Measurements from ENCODE around the gene TCF19.
"Not testable (repeated sequence)": the region's sequence is repeated elsewhere in the genome, so short reads cannot be mapped to it uniquely, and the experiment has no call there.

Gene TCF19

DNA sequence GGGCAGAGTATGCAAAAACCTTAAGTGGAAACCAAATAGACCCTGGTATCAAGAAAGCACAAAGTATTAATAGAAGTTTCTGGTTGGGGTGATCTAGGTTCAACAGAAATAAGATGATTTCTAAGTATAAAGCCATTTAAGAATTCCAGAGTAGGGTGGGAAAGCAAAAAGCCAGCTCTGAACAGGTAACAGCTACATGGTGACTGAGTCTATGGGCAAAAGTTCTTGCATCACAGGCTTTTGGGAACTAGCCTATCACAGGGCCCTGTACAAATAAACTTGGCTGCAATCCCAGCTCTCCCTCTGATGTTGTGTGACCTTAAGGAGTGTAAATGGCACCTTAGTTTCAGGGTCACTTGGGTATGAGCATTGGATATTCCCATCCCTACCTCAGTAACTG is 5.5 kb downstream of the TCF19 start:
- no peak for FAIRE-seq

DNA sequence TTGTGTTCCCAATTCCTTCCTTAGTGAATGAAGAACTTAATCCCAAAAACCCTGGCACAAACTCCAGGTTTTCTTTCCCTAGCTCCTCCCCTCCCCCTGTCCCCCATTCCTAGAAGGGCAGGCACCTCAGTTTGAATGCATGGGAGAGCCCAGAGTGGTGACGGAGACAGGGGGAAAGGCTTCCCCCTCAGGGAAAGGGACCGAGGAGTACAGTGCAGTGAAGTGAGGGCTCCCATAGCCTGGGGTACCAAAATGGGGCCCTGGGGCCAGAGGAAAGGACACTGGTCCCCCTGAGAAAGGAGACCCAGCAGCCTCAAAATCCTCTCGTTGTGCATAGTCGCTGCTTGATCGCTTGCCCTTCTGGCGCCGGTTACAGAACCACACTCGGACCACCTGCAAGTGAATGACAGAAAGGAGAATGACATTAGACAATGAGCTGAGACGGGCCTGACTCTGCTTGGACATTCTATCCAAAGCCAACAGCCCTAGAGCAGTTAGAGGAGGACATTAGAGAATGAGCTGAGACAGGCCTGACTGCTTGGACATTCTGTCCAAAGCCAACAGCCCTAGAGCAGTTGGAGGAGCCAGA is 6.2 kb downstream of the TCF19 start:
- not testable (repeated sequence) for FAIRE-seq

DNA sequence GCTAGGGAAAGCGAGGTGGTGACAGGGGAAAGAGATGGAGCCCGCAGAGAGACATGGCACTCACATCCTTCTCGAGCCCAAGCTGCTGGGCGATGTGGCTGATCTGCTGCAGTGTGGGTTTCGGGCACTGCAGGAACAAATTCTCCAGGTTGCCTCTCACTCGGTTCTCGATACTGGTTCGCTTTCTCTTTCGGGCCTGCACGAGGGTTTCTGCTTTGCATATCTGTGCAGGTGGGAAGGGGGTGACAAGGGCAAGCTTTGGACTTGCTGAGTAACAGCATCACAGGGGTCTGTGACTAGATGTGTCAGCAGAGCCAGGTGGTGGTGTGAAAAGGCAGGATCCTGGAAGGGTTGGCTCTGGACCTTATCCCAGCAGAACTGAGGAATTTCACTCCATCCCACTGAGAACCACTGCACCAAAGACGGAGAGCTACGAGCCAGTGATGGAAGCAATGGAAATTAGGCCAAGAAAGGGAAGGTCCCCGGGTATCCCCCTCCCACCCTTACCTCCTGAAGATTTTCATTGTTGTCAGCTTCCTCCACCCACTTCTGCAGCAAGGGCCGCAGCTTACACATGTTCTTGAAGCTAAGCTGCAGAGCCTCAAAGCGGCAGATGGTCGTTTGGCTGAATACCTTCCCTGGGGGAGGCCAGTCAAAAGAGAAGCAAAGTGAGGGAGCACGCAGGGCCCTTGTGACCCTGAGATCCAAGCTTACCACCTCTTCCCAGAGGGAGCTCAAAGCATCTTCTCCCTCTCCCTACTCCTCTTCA is 6.9 kb downstream of the TCF19 start:
- FAIRE-seq, result not testable (repeated sequence)

DNA sequence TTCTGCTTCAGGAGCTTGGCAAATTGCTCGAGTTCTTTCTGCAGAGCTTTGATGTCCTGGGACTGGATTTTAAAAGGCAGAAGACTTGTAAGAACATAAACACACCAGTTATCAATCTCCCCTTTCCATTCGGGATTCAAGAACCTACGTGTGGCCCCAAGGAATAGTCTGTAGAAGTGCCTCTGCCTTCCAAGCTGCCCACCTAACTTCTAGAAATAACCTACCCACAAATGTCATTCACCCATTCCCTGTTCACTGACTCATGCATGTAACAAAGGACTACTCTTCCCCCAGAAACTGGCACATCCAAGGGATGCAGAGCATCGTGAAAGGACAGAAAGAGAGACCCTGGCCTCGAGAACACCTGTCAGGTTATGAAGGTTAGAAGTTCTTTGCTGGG is 7.6 kb downstream of the TCF19 start:
- FAIRE-seq, result no peak

DNA sequence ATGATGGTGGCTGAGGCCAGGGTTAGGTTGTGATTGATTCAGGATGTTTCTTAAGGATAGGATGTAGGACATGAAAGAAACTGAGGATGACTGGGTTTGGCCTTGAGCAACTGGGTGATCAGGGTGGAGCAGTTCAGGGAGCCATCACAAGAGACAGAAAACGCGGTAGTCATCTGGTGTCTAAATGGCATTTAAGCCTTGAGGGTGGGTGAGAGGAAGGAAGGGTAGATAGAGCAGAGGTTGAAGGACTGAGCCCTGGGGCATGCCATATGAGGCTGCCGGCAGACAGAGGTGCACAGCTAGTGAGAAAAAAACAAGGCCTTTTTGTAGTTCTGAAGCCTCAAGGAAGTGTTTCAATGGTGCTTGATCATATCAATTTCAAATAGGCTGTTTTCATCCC is 10.2 kb downstream of the TCF19 start:
- no peak for FAIRE-seq

DNA sequence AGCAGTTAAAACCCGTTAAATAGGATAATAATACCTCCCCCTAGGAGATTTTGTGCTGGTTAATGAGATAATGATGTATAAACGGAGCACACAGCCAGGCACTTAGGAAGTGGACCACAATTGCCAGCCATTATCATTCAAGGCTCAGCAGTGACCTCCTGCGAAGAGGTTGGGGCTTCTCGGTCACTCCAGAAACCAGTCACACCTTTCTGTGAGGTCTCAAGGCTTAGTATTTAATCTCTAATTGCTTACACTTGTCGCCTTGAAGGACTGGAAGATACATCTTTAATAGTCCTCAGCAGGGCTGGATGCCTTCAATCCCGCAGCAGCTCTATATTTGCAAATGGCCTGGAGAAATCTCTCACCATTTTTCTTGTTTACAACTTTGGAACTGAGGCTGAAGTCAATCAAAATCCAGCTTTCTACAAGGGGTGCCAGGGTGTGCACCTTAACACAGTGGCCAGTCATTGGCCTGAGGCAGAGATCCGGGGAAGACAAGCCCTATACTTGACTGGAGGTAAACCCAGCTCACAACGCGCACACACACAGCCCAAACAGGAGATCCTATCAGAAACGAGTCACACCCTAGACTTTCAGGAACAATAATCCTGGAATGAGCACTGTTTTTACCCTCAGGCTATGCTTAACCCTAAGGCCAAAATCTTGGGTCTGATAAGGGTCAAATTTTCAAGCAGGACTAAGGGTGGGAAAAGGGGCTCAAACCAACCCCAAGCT is 10.9 kb downstream of the TCF19 start:
- no peak for FAIRE-seq

DNA sequence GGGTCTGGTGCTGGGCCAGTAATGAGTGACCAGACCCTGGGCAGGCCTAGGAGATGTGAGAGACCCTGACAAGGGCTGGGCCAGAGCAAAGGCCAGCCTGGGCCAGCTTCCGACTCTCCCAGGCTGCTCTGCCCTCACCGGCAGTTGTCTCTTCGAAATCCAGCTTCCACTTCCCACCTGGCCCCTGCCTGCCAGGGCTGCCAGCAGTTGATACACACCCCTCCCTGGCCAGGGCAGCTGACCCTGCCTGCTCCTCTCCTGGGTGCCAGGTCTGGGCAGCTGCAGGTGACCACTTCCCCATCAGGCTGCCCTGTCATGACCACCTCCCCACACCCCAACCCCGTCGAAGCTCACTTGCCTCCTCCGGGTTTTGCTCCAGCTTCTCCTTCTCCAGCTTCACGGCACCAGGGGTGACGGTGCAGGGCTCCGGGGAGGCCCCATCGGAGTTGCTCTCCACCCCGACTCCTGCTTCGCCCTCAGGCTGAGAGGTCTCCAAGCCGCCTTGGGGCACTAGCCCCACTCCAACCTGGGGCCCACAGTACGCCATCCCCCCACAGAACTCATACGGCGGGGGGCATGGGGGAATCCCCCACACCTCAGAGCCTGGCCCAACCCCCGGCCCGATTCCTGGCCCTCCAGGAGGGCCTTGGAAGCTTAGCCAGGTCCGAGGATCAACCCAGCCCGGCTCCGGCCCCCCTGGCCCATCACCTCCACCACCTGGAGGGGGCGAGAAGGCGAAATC is 11.6 kb downstream of the TCF19 start:
- not testable (repeated sequence) for FAIRE-seq

DNA sequence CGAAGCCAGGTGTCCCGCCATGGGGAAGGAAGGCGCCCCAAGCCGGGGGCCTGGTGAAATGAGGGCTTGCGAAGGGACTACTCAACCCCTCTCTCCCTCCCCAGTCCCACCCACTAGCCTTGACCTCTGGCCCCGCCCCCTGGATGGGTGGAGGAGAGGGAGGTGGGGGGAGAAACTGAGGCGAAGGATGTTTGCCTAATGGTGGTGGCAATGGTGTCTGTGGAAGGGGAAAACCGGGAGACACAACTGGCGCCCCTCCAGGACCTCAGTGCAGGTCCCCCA is 12.2 kb downstream of the TCF19 start, which contains the start of gene POU5F1:
Gene POU5F1 (minus strand): TSS at position 83 of the 282 bp plus-strand sequence. CDS start 62 bp downstream, at position 21.
- FAIRE-seq, result no peak

DNA sequence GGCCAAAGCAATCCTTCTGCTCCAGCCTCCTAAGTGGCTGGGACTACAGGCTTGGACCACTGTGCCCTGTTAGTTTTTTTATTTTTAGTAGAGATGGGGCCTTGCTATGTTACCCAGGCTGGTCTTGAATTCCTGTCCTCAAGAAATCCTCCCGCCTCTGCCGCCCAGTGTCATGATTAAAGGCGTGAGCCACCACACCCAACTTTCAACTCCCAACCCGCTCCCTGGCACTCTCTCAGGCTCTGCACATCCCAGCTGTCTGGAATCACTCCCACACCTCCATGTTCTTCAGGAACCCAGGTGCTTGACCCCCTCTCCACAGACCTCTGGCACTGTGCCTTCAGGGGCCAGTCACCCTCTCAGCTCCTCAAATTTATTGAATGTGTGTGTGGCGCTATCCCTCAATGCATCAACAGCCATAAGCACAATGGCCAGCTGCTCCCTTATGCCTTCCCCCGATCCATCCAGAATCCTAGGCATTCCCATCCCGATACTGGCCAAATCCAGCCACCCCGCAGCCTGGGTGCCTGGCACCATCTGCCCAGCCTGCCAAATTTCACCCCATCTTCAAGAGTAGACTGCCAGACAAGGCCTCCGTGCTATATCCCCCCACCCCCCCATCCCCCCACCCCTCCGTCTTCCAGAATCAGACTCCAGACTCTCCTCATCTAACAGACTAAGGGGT is 12.7 kb downstream of the TCF19 start:
- FAIRE-seq, result no peak

DNA sequence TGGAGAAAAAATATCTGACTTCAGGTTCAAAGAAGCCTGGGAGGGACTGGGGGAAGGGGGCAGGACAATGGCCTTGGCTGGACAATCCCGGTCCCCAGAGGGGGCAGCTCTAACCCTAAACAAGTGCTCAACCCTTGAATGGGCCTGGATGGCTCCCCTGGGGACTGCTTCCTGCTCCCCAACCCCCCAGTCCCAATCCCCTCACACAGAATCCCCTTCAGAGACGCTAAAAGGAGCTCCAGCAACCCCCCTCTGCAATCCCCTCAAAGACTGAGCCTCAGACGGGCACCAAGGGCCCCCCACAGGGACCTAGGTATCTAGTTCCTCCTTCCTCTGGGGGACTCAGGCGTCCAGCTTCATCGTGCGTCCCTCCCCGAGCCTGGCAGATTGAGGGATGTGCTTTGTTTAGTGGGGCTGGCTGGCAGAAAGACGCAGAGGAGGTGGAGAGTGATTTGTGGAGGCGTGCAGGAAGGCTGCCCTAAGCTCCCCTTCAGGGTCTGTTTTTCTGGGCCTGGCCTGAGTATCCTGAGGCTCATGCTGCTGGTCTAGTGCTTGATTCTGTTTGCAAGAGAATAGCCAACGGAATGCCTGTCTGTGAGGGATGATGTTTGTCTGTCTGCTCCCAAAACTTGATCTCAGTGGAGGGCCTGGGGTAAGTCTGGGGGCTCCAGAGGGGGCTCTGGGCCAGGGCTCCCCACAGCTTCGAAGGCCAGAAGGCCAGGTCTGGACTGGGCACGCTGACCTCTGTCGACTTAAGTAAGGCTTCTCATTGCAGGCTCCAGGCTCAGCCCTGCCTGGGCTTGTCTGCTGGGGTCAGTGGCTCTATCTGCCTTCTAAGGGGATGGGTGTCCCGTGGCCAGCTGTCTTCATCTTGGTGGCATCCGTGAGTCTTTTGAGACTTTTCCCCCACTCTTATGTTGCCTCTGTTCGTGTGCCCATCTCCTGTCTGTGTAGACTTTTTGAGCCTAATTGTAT is 13.8 kb downstream of the TCF19 start:
- FAIRE-seq, result no peak

DNA sequence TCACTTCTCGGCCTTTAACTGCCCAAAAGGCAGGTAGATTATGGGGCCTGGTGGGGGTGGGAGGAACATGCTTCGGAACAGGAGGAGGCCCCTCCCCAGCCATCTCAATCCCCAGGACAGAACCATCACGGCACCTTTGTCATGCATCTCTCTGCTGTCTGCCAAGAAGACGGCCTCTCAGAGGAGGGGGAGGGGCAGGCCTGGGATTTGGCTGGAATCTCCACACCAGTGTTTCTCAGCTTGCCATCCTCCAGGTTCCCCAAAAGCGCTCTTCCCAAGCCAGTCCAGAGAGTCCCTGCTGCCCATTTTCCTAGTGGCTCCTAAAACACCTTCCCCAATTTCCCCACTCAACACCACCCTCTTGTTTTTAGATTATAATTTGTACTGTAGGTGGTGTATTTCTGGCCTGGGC is 14.6 kb downstream of the TCF19 start:
- no peak for FAIRE-seq

DNA sequence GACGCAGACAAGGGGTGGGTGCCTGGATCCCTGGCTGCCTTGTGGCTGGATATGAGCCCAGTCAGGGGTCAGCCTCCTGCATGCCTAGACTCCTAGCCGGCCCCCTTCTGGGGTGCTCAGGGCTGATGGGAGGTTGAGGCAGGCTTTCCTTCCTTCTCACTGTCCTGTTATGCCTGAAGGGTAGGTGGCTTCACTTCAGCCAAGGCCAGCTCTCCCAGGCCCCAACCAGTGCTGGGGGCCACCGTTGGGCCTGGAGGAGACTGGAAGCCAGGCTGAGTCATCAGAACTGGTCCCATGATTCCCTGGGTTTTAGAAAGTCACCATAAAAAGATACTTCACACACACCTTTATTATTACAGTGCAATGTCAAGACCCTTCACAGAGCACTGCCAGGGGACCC is 15.0 kb downstream of the TCF19 start:
- FAIRE-seq, result no peak

DNA sequence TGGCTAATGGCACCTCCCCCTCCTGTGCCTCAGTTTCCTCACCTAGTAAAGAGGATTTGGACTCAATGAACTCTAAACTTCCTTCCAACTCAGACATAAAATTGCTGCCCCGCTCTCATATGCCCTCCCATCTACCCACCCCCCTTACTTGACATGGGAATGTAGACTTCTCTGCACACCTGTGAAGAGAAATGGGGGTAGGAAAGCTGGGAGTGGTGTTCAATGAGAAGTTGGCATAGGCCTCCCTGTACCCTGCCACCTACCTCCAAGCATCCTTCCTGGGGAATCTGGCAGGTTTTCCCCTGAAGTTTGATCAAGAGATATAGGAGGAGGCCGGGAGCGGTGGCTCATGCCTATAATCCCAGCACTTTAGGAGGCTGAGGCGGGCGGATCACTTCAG is 16.0 kb downstream of the TCF19 start:
- FAIRE-seq, result no peak

DNA sequence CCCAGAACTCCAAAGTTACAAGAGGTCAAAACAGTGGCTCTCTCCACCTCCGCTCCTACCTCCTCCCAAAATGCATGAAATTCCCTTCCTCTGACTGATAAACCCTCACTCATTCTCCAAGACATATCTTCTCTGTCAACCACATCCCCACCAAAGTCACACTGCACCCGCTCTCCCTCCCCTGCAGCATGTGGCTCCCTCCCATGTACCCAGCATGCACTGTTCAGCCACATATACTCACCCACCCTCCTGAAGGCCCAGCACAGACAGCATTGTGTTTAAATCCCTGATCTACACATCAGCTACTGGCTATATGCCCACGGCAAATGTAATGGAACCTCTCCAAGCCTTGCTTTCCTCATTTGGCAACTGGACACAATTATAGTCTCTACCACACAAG is 17.6 kb downstream of the TCF19 start:
- no peak for FAIRE-seq

DNA sequence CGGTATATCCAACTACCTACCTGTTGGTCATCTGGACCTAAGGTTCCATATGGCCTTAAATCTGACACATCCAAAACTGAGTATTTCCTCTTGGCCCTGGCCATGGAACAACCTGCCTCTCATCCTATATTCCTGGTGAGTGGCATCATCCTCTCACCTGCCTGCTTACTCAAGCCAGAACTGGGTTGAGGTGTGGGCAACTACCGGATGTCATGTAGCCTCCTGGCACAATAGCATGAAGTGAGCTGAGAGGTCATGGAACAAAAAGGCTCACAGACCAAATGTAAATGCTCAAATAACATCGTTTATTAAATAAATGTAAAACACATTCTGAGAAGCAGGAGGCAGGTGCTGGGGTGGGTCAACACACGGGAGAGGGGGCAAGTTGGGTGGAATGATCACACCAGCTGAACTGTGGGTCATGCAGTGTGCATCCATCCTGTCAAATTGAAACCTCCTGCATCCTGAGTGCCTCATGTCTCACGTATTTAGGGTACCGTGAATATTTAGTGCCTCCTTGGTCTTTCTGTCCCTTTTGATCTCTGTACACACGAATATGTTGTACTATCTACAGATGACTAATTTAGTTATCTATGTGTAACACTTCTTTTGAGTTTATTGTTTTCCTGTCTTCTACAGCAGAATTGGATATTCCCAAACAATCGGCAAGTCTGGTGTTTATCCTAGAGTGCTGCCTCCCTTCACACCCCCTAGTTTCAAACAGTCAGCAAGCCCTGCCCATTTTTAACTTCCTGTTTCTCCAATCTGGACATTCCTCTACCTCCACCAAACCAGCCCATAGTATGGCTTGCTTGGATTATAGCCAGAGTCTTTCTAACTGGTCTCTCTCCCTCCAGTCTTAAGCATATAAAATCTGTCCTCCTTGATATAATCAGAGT is 20.0 kb downstream of the TCF19 start:
- FAIRE-seq, result no peak

DNA sequence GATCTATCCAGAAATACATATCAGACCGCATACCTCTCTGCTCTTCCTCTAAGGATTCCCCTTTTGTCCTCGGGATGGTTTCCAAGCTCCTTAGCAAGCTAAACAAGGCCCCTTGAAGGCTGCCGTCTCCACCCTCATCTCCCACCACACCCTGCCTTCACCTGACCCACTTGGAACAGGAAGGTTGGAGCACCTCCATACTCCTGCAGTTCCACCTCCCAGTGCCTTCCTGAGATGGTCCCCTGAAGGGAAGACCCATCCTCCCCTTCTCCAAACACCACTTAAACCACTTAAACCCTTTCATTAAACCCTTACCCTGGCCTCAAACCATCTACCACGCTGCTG is 20.6 kb downstream of the TCF19 start:
- FAIRE-seq, result no peak

DNA sequence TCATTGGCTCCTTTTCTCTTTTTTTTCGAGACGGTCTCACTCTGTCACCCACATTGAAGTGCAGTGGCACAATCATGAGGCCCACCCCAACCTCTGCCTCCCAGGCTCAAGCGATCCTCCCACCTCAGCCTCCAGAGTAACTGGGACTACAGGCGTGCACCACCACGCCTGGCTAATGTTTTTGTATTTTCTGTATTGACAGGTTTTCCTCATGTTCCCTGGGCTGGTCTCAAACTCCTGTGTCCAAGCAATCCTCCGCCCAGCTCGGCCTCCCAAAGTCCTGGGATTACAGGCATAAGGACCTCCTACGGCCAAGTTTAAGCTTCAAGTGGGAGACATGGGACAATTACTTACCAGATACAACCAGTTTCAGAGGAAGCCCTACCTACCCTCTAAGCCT is 21.5 kb downstream of the TCF19 start:
- FAIRE-seq, result no peak

DNA sequence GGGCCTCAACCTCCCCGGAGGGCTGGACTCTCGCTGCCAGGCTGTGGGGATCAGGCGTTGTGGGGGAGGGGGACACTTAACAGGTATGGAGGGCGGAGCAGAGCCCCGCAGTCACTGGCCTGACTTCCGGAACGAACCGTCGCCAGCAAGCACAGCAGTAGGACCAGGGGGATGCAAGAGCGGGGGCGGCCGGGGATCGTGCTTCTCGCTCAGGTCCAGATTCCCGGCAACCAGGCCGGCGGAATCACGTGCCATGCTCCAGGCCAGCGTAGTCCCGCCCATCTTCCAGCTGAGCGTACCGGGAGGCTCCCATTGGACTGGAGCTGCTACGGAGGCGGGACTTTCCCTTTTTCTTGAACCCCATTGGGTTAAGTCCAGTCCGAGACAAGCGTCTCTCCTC is 22.1 kb downstream of the TCF19 start:
- FAIRE-seq, result no peak

DNA sequence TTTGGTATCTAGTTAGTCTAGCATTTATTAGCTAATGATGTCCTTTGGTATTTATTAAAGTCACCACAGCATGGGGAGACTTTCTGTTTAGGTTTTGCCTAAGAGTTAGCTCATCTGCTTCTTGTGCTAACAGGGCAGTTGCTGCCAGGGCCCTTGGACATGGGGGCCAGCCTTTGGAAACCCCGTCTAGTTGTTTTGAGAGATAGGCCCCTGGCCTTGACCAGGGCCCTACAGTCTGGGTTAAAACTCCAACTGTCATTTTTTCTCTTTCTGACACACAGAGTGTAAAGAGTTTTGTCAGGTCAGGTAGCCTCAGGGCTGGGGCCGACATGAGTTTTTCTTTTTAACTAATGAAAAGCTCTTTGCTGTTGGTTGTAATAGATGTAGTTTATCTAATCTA is 24.9 kb downstream of the TCF19 start:
- FAIRE-seq, result not testable (repeated sequence)

DNA sequence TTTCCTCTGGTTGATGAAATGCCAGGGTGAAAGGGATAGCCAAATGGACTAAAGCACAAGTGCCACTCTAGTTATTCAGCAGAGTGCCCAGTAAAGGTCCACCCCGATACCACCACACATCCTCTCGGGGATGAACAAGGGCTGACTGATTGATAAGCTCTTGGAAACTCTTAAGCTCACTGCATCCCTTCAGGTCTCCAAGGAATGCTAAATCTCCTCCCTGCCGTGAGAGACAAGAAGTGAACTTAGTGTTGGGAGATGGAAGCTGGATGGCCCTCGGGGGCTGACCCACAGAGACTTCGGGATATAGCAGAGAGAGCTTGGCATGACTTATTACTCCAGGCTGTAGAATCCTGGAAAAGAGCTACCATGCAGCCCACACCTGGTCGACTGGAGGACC is 25.5 kb downstream of the TCF19 start:
- not testable (repeated sequence) for FAIRE-seq

DNA sequence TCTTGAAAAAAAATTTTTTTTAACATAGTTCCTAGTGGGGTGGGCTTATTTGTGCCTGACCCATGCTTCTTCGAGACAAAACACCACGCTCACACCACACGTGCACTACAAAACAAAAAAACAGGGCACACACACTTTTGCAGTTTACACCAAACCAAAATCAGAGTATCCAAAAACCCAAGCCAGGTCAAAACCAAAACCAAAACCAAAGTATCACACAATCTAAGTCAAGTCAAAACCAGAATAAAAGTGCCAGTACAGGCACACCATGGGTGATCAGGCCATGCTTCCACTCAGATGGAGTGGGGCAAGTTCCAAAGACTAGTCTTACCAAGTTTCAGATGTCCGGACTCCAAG is 27.3 kb downstream of the TCF19 start:
- not testable (repeated sequence) for FAIRE-seq

Data from A204.1 (cell line).